Activated CD4-positive, alpha-beta T cell treated with anti-CD3 and anti-CD28 coated beads for 48 hours (primary cell): ENCODE data around the gene EIF4E3.

Experiments
- DNase-seq: peaks from one replicate; pipeline ENCODE4 v3.0.0-alpha.2; 2020

The EIF4E3 gene

DNA sequence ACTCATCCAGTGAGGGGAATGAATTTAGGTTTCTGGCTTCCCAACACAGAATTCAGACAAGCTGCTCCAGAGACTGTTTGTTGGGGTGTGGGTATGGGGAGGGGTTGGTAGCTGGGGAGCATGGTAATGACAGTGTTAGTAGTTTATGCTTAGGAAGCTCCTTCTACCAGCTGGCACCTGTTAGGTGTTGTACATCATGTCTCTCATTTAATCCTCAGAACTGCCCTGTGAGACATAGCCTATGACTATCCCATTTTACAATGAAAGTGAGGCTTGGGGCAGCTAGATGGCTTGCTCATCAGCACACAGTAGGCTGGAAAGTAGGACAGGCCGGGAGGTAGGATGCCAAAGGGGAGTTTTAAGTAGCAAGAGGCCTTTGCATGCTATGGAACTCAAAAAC lies 2.5 kb downstream of the EIF4E3 start:
- DNase-seq: no peak

DNA sequence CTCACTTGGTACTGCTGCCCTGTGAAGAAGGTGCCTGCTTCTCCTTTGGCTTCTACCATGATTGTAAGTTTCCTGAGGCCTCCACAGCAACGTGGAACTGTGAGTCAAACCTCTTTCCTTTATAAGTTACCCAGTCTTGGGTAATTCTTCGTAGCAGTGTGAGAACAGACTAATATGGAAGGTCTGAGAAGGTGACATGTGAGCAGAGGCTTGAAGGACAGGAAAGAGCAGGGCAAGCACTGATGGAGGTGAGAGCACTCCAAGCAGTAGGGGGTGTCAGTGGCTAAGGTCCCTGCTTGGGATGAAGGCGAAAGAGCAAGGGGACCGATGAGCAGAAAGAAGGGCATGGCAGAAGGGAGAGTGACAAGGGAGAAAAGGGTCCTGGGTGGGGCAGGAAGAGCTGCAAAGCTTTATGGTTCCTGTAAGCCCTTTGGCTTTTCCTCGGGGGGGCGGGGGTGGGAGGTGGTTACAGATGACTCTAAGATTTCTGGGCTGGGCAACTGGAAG lies 3.5 kb downstream of the EIF4E3 start:
- peak; percentile 28 for DNase-seq

DNA sequence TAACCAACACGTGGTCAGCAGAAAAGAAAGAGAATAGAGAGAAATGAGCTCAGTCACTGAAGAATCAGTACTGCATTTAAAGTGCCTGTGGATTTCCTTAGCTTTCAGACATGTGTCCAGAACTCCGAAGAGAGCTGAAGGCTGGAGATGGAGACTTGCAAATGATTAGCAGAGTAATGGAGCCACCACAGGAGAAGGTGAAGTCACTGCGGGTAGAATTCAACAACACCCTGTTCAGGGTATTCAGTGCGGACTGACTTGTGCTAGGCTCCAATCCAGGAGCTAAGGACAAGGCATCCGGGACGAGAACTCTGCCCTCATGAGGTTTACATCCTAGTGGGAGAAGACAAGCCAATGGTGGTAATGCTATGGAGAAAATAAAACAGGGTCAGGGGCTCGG lies 4.2 kb downstream of the EIF4E3 start:
- DNase-seq: no peak

DNA sequence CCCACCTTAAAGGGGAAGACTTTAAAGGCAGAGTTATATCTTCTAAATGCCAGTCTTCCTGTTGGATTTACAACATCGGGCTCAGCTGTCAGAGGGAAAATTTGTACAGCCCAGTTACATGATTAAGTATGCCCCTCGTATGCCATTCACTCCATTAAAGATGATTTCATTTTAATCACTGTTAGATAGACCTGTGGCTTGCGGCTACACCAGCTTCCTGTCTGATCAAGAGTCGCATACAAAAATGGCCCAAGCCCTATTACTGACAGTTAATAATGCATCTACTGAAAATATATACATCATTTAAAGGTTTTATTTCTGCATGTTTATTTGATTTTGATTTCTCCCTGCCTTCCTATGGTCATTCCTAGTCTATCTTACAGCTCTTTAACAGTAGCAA lies 7.1 kb downstream of the EIF4E3 start:
- no peak for DNase-seq

DNA sequence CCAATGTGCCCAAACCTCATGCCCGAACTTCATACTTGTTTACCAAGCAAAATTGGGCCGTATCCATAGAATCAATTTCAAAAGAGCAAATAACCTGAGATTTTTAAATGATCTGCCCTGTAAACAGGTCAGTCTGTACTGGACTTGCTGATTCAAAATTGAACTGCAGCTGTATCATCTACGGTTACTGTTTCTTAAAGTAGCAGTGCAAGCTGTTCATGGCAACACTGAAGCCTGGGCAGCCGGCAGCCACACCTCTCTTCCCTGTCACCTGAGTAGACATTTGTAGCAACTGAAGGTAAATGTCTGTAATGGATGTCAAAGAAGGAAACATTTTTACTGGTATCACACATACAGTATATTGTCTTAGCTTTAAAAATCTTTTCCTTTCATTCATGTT lies 10.6 kb downstream of the EIF4E3 start:
- no peak for DNase-seq

DNA sequence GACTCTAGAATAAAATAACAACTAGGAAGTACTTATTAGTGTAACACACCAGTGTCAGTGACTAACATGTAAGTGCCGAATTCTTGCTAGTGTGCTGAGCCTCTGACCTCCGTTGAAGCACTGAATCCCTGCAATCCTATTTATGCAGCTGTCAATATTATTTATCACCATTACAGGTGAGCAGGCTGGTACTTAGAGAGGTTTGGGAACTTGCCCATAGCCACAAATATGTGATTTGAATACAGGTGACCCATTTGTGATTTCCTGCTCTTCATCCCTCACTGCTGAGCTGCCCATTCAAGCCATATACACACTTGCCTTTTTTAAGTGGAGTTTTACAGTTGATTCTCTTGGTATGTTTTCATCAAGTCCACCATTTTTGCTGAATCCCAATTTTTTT lies 12.2 kb downstream of the EIF4E3 start:
- no peak for DNase-seq

DNA sequence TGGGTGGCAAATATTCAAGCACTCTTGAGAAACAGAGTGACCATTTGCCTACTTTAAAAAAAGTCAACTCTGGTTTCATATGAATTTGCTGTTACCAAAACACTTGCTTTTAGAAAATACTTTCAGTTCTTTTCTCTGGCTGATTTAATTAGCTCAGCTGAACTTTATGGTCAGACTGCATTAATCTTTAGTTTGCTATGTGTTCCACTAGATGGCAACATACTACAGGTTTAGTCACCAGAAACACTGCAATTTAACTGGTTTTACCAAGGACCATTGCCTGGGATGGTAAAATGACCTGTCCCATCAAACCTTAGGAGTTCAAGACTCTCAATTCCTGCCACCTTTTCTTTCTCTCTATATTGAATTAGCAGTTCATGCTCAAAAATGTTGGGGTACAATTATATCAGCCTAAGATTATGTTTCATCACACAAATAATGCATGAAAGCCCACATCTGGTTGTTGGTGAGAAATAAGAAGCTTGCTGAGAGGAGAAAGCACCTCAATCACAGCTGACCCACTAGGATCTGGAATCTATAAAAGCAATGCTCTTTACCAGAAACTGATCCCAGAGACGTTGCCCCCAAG lies 14.2 kb downstream of the EIF4E3 start:
- no peak for DNase-seq

DNA sequence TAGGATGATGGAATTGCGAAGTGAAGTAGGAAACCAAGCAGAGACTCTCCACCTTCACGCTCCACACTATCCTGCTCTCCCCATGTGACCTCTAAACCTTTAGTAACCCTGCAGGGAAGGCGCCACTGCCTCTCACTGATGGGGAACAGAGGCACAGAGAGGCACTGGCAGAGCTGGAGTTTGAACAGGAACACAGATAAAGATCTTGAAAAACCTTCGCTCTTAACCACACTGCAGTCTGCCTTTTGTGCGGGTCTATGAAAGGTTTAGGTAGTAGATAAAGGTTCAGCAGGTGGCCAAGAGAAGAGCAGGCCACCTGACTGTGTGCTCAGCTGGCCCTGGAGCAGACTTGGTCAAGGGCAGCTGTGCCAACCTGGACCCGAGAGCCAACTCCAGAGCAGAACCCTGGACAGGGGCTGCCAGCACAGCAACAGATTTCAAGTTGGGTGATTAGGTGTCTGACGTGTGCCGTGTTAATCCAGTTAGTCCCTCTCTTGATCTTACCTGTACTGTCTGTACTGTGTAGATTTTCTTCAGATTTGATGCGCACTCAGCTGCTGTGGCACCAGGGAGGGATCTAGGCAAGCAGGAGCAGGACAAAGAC lies 15.2 kb downstream of the EIF4E3 start:
- no peak for DNase-seq

DNA sequence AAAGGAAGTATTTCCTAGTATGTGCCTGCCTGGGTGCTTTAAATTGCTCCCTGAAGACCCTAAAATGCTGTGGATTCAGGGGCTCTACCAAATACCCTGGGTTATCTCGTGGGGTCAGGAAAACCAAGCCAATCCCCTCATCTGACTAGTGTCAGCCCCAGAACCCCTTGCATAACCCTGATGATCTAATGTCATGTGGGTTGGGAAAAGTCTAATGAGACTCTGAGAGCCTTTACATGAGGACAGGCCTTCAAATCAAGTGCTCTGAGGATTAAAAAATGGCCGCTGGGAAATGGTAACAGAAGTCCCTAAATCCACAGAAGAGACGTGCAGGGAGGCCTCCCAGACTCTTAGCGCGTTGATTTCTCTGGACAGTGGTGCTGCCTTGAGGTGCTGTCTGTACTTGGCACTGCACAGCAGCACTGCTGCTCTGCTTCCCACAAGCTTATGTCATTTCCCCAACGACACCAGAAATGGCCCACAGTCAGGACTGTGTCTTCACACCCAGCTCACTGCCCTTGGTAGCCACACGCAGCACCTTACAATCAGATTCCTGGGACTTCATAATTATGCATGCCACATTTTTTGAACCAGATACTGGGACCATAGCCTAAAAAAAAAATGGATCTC lies 16.6 kb downstream of the EIF4E3 start:
- no peak for DNase-seq

DNA sequence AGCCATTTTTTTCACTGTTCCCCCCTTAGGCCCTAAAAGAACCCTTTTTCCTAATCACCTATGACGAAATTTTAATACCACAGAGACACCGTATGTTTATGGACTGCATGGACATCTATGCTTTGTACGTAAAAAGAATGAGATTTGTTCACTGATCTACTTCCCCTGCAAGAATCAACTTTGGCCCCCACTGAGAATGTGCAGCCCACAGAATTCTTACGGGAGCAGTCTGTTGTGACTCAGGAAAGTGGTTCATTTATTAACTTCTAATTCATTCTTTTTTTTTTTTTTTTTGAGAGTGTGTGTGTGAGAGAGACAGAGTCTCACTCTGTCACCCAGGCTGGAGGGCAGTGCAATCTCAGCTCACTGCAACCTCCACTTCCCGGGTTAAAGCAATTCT lies 17.6 kb downstream of the EIF4E3 start:
- DNase-seq: no peak

DNA sequence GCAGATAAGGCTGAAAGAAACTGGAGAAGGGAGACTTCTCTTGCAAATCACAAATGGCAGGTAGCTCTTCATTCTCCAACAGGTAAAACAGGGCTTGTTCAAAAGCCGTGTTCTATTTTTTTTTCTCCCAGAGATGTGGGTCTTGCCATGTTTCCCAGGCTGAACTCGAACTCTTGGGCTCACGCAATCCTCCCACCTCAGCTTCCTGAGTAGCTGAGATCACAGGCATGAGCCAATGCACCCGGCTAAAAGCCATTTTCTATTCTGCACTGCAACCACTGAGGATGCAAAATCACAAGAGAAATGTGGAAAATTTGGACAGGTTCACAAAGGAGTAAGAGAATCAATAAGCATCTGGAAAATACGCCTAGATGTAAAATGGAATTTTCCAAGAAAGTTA lies 19.5 kb downstream of the EIF4E3 start:
- DNase-seq: no peak

DNA sequence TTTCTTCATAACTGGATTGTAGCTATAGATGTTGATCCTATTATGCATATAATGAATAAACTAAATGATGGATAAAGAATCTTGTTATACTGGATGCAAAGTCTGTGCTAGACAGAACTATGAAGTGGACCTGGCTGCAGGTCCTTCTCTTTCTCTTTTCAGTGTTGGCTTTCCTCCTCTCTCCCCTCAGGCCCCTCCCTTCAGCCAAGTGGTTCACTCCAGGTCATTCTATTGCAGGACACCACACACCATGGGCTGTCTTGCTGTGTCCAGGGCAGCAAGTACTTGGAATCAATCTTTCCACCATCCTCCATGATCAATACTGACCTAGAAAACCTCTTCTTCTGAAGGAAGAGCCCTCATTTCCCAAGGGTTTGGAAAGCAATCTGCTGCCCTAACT lies 20.3 kb downstream of the EIF4E3 start:
- no peak for DNase-seq

DNA sequence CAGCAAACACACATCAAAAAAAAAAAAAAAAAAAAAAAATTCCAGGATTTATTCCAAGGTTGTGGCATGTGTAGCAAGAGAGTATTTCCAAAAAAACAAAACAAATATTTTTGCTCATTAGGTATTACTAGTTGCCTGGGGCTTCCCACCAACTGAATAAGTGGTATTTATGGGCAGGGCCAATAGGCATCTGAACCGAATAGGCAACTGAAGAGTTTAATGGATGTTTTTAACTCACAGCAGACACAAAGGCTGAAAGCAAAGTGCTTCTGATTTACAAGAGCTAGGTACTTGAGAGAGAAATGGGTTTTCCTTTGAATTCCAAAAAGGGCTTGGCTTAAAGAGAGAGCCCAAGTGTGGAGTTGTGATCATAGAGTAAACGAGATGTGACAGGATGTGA lies 21.4 kb downstream of the EIF4E3 start:
- DNase-seq: no peak

DNA sequence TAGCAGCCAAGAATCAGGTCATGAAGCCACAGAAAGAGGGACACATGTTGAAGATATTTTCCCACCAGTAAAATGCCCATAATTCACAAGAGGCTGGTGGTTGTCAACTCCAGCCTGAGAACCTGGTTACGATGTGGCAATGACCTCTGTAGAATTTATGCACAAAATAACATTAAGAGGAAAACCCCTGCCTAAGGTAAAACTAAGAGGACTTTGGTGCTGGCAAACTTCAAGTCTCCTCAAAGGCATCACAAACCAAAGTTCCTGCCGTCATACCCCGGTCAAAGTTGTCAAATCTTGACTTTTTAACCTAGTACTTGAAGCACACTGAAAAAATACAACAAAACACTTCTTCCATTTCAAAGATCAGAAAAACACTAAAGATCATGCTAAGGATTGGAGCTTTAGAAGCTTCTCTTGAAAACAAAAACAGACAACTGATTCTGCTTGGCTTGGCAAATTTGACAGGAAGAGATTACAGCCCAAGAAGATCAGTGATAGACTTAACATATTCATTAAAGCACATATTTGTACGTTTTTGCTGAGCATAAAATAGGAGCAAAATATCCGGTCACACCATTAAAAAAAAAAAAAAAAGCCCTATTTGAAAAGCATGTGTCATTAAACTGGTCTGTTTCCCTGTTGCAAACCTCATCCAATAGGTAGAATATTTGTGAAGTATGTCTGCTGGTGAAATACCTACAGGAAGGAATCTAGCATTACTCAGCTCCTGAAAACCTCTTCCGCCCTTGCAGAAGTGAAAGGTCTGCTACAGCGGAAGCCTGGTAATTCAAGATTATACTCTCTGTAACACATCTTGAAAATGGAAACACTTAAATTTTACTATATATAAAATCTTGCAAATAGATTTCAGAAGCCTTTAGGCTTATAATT lies 22.8 kb downstream of the EIF4E3 start:
- DNase-seq: peak; percentile 42

DNA sequence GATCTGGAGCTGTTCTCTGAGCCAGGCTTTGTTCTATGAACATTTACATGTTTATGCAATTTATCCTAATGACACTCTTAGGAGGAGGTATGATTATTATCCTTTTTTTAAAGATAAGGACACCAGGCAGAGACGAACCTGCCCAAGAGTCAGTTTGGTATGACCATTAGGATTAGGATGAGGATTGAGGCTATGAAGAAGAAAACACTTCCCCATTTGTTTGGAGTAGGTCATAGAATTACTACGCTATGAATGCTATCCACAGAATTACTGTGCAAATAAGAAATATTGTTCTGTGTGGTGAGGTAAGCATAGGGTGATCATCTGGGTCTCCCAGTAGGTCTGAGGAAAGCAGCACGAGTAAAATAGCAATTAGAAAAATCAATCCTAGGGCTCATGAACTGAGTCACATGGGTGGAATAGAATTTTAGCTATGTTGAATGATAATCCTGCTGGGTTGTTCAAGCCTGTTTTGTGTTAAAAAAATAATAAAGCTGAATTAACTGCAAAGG lies 23.9 kb downstream of the EIF4E3 start:
- DNase-seq: no peak

DNA sequence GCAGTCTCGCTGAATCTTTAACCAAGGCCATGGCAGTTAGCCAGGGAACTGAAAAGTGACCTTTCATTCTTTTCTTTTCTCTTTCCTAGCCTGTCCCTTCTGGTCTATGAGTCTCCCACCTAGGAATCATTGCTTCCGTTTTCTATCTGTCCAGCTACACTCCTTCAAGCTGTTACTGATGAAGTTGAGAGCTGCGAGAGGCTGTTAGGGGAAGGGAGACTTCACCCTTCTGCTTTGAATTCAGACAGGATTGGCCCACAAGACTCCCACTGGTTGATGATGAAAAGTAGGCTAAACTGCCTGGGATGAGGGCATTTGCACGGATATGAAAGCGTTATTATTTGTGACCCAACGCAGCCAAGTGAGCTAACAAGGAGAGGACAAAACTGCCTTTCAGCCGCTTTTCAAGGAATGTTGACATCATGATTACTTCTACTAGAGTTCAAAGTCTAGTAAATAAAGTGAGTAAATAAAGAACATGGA lies 30.2 kb downstream of the EIF4E3 start:
- DNase-seq: no peak

DNA sequence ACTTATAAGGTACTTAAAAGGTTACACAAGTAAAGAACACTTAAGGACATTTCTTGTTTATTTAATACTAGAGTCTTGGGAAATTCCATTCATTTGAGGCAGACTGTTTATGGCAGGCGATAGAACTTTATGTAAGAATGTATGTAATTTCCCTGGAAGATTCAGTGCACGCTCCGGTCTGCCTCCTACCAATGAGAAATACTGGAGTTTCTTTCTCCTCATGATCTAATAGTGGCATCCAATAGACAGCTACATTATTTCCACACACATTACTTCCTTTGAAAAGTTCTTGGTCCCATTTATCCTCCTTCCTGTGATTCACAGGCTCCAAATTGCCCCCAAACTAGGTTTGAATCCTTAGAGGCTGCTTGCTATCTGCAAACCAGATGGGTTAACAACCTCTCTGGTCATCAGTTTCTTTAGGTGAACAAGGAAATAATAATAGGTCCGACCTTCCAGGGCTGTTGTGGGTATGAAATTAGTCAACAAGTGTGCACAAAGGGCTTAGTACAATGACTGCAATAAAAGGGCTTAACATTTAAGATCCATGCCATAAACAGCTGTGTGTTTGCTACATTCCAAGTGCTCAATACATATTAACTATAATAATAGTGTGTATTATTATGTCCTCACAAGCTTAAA lies 30.7 kb downstream of the EIF4E3 start:
- no peak for DNase-seq

DNA sequence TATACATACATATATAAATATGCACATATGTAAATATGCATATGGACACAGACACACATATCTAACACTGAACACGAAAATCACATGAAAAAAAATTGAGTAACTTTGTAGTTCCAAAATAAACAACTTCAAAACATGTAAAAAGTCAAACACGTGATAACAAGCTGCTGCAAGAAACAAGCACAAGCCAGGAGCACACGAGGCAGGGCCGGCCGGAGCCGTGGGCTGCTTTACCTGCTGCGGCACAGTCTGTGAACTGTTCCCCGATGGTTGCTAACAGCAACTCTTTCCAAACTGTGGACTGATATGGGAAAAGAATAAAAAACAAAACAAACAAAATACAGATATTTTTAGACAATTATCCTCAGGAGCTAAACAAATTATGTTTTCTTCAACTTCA lies 31.6 kb downstream of the EIF4E3 start:
- no peak for DNase-seq

DNA sequence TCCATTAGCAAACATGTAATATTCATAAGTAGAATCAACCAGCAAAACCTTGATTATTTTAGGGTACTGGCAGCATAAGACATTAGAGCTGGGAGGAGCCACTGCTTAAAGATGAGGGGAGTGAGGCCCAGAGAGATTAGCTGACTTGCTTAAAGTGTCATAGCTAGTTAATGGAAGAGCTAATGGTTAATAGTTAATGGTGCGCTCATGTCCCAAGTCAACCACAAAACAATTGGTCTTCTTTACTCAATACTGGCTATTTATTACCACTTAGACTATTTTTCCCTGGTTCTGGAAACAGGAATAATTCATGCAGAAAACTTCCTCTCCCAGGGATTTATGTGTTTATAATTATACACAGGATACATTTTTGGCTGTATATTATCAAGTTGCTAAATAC lies 33.1 kb downstream of the EIF4E3 start:
- no peak for DNase-seq

DNA sequence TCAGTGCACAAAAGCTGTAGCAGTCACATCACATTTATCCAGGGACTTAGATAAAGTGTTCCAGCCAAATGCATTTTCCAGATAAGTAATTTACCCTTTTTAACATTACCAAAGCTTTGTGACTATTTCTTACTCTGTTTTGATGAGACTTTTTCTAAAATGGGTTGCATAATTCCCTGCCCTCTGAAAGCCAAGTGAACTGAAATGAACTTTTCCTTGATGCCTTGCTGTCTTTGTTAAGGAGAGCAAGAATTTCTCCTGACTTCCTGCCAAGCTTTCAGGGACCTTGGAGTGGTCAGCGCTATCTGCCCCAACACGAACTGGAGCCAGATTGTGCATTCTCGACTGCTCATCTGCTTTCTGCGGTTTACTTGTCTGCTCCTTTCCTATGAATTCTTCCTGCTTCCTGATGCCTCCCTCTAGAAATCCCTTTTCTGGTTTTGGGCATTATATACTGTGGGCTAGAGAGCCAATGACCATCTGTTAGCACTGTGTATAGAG lies 34.8 kb downstream of the EIF4E3 start:
- no peak for DNase-seq

DNA sequence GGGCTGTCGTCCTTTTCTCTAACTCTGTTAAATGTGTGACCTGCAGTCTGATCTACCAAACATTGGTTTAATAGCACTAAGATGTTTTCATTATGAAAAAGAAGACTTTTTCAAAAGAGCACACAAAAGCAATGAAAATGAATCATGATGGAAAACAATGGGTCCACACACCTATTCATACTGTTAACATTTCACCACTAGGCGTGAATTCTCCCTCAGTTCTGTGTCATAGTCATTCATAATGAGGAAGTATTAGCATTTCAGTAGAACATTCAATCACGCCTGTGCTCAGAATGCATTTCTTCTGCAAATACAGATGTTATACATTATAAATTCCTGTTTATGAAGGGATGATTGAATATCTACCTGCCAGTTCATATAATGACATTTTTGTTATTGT lies 35.9 kb downstream of the EIF4E3 start:
- no peak for DNase-seq

DNA sequence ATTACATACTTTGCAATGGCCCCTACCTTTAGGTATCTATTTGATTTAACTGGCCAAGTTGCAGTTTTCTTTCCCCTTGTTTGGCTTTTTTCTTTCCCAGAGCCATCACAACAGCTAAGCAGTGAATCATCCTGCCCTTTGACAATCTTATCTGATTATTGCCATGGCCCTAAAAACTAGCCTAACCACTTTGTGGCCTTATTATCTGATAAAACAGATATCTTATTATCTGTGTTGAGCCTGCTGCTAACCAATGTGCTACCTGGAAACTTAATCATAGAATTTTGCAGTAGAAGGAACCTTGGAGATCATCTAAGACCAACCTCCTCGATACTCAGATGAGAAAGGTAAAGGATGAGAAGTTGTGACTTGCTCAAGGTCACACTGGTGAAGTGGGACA lies 37.1 kb downstream of the EIF4E3 start:
- no peak for DNase-seq

DNA sequence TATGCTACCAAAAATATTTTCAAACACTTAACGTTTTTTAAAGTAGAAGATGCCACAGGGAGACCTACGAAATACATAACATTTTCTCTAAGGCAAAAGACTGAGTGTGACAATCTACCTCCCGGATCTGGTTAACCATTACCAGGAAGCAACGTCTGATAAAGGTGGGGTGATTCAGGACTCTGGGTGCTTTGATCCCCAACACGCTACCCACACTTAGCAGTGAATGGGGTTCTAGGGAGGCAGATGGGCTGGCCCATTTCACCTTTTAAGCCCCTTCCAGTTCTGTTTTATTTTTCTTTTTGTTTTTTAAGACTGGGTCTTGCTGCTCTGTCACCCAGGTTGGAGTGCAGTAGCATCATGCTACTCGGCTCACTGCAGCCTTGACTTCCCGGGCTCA lies 39.5 kb downstream of the EIF4E3 start:
- DNase-seq: no peak
